ENCODE data around the gene DSP.

DNA sequence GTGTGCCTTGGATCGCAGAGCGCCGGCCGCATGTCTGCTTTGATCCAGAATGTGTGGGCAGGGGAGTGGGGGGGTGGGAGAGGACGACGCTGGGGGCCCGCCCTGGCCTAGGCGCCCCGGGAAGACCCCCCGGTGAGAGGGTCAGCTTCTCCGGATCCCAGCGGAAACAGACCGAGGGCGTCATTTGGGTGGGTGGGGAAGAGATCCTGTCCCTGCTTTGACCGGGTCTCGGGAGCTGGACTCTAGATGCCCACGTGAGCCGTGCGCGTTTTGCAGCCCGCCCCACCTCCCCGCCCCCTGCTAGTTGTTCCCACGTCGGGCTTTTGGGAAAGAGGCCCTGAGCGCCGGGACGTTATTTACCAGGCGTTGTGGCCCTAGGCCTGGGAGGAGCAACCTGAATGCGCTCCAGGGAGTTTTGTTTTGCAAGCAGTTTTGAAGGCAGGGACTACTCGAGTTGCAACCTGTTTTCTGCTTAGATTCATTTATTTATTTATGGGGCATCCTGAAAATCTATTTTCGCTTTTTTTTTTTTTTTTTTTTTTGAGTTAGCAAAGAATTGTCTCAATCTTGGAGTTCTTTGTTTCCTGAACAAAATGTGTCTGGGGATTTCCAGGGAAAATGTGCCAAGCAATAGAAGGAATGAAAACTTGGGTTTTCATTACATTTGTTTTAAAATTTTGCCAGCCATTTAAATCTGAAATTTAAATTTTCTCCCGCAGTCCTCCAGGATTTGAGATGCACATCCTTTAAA, 1.6 kb downstream of the DSP start:
- TF ChIP-seq, protein P1, sequence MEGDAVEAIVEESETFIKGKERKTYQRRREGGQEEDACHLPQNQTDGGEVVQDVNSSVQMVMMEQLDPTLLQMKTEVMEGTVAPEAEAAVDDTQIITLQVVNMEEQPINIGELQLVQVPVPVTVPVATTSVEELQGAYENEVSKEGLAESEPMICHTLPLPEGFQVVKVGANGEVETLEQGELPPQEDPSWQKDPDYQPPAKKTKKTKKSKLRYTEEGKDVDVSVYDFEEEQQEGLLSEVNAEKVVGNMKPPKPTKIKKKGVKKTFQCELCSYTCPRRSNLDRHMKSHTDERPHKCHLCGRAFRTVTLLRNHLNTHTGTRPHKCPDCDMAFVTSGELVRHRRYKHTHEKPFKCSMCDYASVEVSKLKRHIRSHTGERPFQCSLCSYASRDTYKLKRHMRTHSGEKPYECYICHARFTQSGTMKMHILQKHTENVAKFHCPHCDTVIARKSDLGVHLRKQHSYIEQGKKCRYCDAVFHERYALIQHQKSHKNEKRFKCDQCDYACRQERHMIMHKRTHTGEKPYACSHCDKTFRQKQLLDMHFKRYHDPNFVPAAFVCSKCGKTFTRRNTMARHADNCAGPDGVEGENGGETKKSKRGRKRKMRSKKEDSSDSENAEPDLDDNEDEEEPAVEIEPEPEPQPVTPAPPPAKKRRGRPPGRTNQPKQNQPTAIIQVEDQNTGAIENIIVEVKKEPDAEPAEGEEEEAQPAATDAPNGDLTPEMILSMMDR (conservative IDR thresholded peaks at IDR 0.05; ENCODE audit: low read length) = no peak
- TF ChIP-seq EZH2phosphoT487 (IDR thresholded peaks at IDR 0.05; ENCODE audit: borderline replicate concordance) = no peak

Measured in Loucy (cell line).